ENCODE results near the gene SULT4A1. TPM values are rescaled to one million over a fixed set of nuclear protein-coding genes. Genes with fewer than 3 reads are reported as not detected.
A peak's percentile ranks its signal among the peaks of the same experiment; 100 is the strongest.

Gene SULT4A1
- total RNA-seq, 4 donors from 2014 or later = 2.1 TPM; not detected in 3

GRCh38 chr22:43829904-43830851, 32.1 kb downstream of the SULT4A1 start:
- H3K36me3 ChIP-seq = no peaks in the 10 kb centered on the region
- H3K27me3 ChIP-seq = no peaks in the 10 kb centered on the region
- TF ChIP-seq CTCF (IDR thresholded peaks at IDR 0.05) (no peak), POLR2A (IDR thresholded peaks at IDR 0.05) (no peak)
- intact Hi-C loops (cut with DNase I; ENCODE audit: low total_unique reads) = no loop called here
- no peaks in the 10 kb centered on the region for H3K9me3 ChIP-seq
- H3K27ac ChIP-seq = no peak overlapping the region
- no peak overlapping the region for H3K4me3 ChIP-seq
- peak in 1 of 2 donors; percentile 40 for DNase-seq
- H3K4me1 ChIP-seq = peaks cover 0 to 8% of the 10 kb centered on the region in 2 donors

- DNase-seq = peak in 1 of 2 donors; percentile 43
- TF ChIP-seq POLR2A (IDR thresholded peaks at IDR 0.05) (no peak), CTCF (IDR thresholded peaks at IDR 0.05) (no peak)
- Histone ChIP-seq H3K4me3 (no peak overlapping the region), H3K27me3 (no peaks in the 10 kb centered on the region), H3K4me1 (peaks cover 0 to 8% of the 10 kb centered on the region in 2 donors), H3K36me3 (no peaks in the 10 kb centered on the region), H3K9me3 (no peaks in the 10 kb centered on the region), H3K27ac (no peak overlapping the region)
- intact Hi-C loops (cut with DNase I; ENCODE audit: low total_unique reads) = no loop called here
Observed at GRCh38 chr22:43828998-43829782, 33.1 kb downstream of the SULT4A1 start.

GRCh38 chr22:43828725-43828997, 33.7 kb downstream of the SULT4A1 start:
- H3K4me3 ChIP-seq = no peak overlapping the region
- no peak for TF ChIP-seq CTCF (IDR thresholded peaks at IDR 0.05)
- no peak for TF ChIP-seq POLR2A (IDR thresholded peaks at IDR 0.05)
- H3K27me3 ChIP-seq = no peaks in the 10 kb centered on the region
- no peak for DNase-seq
- no peaks in the 10 kb centered on the region for H3K9me3 ChIP-seq
- peaks cover 0 to 8% of the 10 kb centered on the region in 2 donors for H3K4me1 ChIP-seq
- no peak overlapping the region for H3K27ac ChIP-seq
- intact Hi-C loops (cut with DNase I; ENCODE audit: low total_unique reads) = no loop called here
- no peaks in the 10 kb centered on the region for H3K36me3 ChIP-seq

GRCh38 chr22:43827926-43828724, 34.2 kb downstream of the SULT4A1 start:
- H3K9me3 ChIP-seq = no peaks in the 10 kb centered on the region
- no peak for DNase-seq
- H3K27me3 ChIP-seq = no peaks in the 10 kb centered on the region
- H3K27ac ChIP-seq = no peak overlapping the region
- H3K4me3 ChIP-seq = no peak overlapping the region
- TF ChIP-seq POLR2A (IDR thresholded peaks at IDR 0.05) (no peak), CTCF (IDR thresholded peaks at IDR 0.05) (no peak)
- intact Hi-C loops (cut with DNase I; ENCODE audit: low total_unique reads) = no loop called here
- no peaks in the 10 kb centered on the region for H3K36me3 ChIP-seq
- peaks cover 0 to 8% of the 10 kb centered on the region in 2 donors for H3K4me1 ChIP-seq
